Choroid plexus epithelial cell (primary cell): ENCODE data around the gene NYAP1.

Source experiments
- DNase-seq: peaks from one replicate; pipeline ENCODE4 v3.0.0-alpha.2; 2010; ENCODE audit warnings: low read depth
- H3K4me3 ChIP-seq: 2 replicates; pipeline ENCODE4 v1.5.1; 2011; ENCODE audit warnings: low read depth, mild to moderate bottlenecking, control low read depth, low read length, moderate library complexity
- CTCF ChIP-seq: conservative IDR thresholded peaks from 2 replicates; pipeline ENCODE4 v1.5.1; 2011; ENCODE audit warnings: low read depth, mild to moderate bottlenecking, control low read depth, inconsistent platforms, low read length, moderate library complexity

Gene NYAP1

GRCh38 chr7:100465702-100466311 is 17.9 kb upstream of the NYAP1 start:
- TF ChIP-seq CTCF = peak; percentile 77

DNA sequence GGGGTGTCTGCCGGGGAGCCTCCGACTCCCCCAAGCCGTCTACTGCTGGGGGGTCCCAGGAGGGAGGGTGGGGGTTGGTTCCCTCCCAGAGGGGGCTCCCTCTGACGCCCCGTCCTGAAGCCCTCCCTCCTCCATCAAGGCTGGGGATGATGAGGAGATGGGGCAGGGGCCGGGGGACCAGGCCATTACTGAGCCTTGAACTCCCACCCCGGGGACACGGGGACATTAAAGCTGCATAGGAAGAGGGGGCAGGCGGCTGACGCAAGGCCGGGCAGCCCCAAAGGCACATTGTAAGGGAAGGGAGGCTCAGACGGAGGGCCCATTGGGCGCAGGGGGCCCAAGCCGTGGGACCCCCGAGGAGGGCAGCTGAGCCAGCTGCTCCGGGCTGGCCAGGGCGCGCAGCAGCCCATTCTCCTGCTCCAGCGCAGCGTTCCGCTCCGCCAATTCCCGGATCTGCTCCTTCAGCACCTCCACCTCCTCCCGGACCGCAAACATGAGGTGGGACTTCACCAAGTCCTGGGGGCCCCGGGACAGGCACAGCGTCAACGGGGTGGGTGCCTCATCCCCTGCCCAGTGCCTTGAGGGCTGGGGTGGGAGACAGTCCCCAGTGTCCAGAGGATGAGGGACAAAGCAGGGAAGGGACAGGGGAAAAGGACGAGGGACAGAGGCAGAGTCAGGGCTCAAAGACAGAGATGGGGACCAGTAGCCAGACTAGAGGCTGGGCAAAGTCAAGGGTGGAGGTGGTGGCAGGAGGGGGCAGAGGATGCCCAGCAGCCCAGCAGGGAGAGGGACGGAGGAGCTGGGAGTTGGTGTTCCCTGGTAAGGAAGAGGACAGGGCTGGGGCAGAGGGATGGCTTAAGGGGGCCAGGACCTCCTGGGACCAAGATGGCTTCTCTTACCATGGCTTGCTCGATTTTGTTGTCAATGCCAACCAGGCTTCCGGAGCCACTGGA is 16.8 kb upstream of the NYAP1 start:
- no peak for DNase-seq
- H3K4me3 ChIP-seq = no peak overlapping the region
- TF ChIP-seq CTCF = no peak

More at GRCh38 chr7:100465702-100466311, 17.9 kb upstream of the NYAP1 start:
- peak; percentile 74 for DNase-seq
- no peak overlapping the region for H3K4me3 ChIP-seq

GRCh38 chr7:100467638-100468373 is 15.9 kb upstream of the NYAP1 start:
- no peak for DNase-seq
- no peak overlapping the region for H3K4me3 ChIP-seq
- TF ChIP-seq CTCF = no peak

DNA sequence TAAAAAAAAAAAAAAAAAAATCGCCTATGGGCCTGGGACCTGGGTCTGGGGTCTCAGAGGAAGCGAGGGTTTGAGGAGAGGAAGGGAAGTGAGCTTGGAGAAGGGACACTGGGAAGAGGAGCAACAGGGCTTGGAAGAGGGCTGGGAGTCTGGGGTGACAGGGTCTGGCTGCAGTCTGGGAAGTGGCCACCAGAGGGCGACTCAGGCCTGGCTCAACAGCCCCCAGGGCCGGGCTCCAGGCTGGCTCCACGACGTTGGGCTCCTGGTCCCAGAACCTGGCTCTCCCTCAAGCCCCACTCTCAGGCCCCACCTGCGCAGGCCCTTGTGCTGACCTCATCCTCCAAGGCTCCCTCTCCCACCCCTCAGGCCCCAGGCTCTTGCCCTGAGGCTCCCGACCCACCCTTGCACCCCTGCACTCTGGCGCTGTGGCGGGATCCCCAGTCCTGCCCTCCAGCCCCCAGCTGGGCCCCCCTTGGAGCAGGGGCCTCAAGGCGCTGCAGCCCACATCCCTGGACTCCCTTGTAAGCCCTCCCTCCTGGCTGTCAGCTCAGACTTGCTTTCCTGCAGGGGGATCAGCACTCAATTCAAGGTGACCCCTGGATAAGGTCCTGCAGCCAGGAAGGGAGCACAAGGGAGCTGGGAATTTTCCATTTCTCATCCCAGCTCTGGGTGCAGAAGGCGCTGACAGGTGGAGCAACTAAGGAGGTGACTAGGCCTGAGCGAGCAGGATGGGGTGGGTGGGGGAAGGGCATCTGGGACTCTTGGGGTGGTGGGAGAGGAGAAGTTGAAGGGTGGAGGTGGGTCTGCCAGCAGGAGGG is 14.3 kb upstream of the NYAP1 start:
- peak; percentile 92 for TF ChIP-seq CTCF
- H3K4me3 ChIP-seq = no peak overlapping the region
- peak; percentile 78 for DNase-seq

- DNase-seq = no peak
- TF ChIP-seq CTCF = no peak
- H3K4me3 ChIP-seq = no peak overlapping the region
Observed at GRCh38 chr7:100471021-100471420, 12.7 kb upstream of the NYAP1 start.

DNA sequence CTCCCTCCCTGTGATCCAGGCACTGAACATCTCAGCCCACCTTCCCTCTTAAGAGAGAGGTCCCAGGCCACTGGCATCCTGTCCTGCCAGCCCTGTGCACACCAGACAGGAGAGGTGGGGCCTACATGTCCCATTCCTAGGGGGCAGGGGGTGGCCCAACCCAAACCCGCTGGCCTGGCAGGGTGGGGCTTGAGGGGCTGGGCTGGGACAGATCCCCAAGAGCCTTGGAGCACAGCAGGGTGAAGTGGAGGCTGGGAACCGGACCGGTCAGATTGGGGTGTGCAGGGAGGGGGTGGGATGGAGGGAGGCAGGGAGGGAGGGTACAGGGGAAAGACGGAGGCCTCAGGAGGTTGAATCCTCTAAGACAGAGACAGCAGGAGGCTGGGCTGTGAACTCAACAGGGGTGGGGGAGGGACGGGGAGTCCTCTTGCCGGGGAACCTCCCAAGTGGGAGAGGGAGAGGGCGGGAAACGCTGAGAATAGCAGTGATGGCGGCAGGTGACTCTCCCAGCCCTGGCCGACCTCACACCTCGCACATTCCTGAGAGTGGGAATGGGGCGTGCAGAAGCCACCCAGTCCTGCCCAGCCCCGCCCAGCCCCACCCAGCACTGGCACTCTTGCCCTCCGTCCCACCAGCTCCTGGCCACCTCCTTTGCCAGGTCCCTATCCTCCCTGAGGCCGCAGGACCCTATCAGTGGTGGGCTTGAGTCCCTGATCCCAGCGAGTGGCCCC is 11.4 kb upstream of the NYAP1 start:
- no peak for TF ChIP-seq CTCF
- no peak for DNase-seq
- H3K4me3 ChIP-seq = no peak overlapping the region
